Fibroblast of skin of right quadriceps (primary cell): ENCODE results near the gene GPR3.
"Not testable (repeated sequence)": the region's sequence is repeated elsewhere in the genome, so short reads cannot be mapped to it uniquely, and the experiment has no call there.

Experiments used
- DNase-seq: peaks from one replicate; pipeline ENCODE4 v3.0.0-alpha.2; 2013

Gene GPR3

DNA sequence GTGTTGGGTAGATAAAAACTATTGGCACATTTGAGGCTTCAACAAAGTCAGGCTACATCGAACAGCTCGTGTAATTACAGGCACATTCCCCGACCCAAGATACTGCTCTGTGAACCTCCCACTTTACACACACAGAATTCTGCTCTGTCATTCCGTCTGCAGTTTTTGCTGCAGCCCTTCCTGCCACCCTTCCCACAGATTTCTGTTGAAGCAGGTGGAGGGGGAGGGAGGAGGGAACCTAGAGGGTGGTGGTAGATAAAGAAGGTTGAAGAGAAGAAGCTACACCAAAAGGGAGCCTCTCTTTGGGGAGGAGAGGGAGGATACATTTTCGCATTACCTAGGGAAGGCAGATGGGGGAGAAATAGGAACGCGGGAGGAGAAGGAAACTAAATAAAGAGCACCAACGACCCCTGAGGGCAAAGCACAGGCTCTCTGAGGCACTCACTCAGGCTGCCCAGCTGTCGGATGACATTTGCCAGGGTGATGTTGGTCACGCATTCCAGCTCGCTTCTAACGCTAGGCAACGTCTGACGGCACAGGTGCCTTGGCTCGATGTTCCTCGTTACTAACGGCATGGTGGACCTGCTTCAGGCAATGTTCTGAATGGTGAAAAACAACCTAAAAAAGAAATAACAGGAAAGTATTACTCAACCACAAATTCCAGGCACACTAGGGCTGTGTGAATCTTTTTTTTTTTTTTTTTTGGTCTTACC is 36.0 kb downstream of the GPR3 start:
- DNase-seq = no peak

DNA sequence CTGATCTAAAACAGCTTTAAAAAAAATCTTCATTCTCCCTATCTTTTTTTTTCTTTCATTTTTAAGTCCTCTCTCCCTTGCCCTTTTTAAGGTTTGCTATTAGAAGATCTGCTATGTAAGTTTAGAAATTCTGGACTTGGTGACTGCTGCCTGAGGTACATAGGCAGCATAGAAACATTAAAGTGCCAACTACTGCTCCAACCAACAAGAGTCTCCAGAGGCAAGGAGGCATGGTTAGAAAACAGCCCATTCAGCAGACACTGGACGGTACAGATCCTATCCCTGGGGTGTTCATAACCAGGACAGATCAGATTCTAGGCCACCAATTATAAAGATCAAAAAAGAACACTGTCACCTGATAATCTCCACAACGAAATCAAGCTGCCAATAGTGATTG is 36.6 kb downstream of the GPR3 start:
- DNase-seq = no peak

DNA sequence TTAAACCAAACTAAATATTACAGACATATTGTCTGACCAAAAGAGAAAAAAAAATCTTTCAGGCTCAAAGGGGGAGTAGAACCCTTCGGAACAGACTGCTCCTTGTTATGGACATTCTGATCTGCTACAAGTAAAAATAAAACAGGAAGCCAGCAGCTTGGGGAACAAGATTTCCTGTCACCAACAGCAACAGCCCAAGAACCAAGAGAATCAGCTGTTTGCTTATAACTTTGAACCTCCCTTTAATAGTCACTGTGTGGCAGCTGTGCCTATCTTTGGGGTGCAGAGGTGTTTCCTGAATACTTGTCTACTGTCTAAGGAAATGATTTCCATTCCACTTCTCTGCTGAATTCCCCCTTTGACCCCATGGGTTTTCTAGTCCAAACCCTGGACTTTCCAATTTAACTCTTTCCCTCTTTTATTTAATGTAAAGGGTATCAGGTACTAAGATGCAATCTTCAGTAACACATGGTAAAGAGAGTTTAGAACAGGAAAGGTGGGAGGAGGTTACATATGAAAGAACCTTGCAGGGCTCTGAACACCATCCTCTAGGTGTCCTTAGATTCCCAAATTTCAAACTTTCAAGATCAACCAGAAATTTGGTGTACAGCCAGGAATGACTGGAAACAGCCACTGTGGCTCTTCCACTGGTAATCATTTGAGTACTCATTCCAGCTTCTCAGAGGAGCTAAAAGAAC is 38.6 kb downstream of the GPR3 start:
- peak; percentile 12 for DNase-seq

DNA sequence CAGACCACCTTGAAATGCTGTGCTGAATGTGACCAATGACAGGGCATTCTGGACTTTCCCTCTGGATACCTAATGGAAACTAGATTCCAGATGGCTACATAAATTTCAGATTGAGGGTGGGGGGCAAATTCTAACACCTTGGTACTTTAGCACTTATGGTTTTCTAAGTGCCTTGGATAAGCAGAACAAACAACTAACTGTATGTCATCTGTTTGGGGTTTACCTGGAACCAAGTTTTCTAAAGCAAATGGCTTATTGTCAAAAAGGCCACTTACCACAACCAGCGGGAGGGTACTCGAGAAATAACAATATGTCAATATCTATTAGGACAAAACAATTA is 39.1 kb downstream of the GPR3 start:
- DNase-seq = no peak

DNA sequence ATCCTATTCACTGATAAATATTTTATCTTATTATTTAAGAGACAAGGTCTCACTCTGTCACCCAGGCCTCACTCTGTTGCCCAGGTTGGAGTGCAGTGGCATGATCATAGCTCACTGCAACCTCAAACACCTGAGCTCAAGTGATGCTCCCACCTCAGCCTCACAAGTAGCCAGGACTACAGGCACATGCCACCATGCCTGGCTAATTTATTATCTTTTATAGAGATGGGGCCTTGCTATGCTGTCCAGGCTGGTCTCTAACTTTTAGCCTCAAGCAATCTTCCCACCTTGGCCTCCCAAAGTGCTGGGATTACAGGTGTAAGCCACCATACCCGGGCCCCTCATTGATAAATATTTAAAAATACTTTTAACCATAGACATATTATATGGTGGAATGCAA is 40.3 kb downstream of the GPR3 start:
- DNase-seq = not testable (repeated sequence)

DNA sequence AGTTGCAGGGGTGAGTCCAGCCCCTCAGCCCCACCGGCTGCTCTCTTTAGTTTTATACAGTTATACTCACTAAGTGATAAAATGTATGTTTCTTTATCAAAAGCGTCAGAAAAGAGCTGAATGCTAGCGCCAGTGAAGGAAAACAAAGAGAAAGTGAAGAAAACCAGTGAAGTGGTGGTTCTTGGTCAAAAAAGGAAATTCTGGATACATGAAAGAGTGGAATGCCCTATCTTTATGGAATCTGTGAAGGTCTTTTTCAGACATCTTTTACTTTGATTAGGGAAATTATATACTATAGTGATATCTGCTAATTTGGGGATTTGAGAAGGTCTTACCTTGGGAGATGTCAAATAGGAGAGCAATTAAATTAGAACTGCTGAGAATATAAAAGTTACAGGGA is 41.3 kb downstream of the GPR3 start:
- DNase-seq = no peak

DNA sequence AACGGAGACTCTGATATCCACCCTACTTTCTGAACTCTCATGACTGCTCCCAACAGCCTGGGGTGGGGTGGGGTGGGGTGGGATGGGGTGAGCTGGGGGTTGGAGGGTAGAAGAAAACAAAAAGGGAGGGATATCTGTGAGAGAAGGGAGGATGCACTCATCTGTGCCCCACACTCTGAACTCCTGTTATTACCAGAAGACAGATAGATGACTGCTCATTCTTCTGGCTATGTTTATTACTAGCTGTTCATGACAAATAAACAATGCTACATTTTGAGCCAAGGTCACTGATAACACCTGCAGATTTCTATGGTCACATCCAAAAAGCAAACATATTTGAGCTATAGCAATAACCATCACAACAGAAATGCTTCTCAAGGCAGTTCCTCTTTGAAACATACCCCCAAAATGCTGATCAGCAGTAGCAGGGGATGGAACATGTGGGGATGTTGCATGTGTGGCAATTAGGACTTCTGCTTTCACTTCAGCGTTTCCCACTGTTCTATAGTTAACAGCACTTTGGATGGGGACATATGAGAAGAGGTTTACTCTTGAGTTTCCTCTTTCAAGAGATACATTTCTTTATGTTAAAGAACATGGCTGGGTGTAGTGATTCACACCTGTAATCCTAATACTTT is 43.3 kb downstream of the GPR3 start:
- no peak for DNase-seq

DNA sequence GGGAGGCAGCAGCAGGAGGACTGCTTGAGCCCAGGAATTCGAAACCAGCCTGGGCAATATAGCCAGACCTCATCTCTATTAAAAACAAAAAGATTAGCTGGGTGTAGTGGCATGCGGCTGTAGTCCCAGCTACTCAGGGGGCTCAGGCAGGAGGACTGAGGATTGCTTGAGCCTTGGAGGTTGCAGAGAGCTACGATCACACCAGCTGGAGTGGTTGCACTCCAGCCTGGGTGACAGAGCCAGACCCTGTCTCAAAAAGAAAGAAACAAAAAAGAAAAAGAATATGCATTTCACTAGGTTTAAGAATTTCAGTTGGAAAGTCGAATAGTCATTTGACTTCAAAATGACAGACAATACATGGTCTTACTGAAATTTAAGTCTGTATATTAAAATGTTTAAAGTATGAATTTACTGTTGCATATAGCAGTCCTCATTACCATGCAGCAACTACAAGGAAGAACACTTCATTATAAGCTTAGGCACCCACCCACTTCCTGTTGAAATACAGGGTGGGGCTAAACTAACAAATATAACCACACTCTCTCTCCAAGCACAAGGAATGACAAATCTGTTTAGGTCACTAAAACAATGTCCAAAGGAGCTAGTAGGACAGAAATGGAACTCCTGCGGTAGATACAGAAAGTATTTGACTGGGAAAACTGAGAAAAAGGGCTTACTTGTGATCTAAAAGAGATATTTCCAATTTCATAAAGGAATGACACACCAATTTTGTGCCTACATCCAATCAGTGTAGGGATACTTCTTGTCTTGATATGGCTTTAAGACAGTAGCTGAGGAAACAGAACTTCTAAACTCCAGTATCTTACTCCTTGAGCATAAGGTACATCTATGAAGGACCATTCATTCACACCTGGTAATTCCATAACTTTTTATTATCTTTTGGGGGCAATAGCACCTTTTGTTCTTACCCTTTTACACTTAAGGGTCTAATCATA is 44.1 kb downstream of the GPR3 start:
- DNase-seq = peak; percentile 51

DNA sequence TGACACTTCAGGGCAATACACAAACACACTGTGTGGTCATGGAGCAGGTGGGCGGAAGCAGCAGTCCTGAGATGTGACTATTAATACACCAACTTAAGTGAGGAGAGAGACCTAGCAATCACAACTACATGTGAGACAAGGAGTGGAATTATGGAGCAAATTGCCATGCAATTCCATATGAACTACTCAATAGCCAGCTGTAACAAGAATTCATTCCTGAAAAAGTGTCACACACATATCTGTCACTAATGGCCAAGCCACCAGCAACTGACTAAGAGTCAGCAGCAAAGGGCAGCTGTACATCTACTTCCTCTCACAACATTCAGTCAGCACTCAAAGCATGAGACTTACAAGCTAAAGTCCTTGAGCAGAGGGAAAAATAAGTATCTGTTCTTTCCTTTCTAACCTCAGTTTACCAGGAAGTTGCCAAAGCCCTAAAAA is 46.2 kb downstream of the GPR3 start:
- no peak for DNase-seq

DNA sequence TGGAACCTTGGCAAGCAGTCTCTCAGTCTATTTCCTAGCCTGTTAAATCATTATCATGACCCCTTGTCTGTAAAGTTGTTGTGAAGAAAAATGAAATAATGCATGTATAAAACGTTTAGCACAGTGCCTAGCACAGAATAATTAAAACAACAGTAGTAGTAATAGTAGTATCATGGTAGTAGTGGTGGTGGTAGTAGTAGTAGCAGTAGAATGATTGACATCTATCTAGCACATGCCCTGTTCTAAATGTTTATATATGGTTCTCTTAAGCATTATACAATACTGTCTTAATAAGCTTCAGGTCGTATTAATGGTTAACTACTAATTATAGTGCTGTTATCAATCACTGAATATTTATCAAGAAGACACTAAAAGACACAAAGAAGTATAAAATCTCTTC is 46.7 kb downstream of the GPR3 start:
- DNase-seq = no peak

DNA sequence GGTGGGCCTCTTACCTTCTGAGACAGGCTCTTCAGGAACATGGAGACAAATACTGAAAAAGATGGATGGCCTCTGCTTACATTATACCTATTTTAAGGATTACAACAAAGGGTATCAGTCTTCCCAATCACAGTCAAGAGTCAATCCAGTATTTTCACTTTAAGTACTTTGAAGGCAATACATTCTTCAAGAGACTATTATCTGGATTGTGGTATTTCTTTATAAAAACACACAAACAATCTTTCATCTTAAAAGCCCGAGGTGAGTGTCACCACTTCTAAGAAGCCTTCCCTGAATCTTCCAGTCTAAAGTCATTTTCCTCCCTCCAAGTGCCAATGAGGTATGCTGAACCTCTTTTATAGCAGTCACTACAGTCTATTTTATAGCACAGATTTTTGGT is 52.2 kb downstream of the GPR3 start:
- DNase-seq = no peak
